ENCODE measurements around the gene HOMER2. TPM values are rescaled to one million over a fixed set of nuclear protein-coding genes. Genes with fewer than 3 reads are reported as not detected.
A peak's percentile ranks its signal among the peaks of the same experiment; 100 is the strongest.

The HOMER2 gene
- total RNA-seq, 1 experiment from 2014 or later: 49.4 TPM

DNA sequence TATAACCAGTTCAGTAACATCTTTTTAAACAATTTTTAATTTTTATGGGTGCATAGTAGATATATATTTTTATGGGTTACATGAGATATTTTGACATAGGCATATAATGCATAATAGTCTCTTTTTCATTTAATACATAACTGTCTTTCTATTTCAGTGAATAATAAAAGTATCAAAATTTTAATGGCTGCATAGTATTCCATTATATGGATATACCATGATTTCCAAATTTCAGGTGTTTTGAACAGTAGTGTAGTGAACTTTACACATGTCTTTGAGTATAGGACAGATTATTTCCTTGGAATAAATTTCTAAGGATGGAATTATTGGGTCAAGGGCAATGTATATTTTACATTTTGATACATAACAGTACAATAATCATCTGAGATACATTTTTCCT is 132.4 kb downstream of the HOMER2 start:
- Mint-ChIP-seq H3K9me3 (ENCODE audit: low read depth, unreplicated experiment) (peaks cover 2% of the 10 kb centered on the region), H3K27me3 (ENCODE audit: unreplicated experiment) (no peaks in the 10 kb centered on the region), H3K36me3 (ENCODE audit: insufficient read depth, unreplicated experiment) (peaks cover 43% of the 10 kb centered on the region), H3K4me3 (ENCODE audit: low read depth, unreplicated experiment) (no peak overlapping the region), H3K4me1 (ENCODE audit: low read depth, unreplicated experiment) (no peaks in the 10 kb centered on the region), H3K27ac (ENCODE audit: unreplicated experiment) (no peak overlapping the region)
- CTCF ChIA-PET: no interaction called here
- TF ChIP-seq, protein P1, sequence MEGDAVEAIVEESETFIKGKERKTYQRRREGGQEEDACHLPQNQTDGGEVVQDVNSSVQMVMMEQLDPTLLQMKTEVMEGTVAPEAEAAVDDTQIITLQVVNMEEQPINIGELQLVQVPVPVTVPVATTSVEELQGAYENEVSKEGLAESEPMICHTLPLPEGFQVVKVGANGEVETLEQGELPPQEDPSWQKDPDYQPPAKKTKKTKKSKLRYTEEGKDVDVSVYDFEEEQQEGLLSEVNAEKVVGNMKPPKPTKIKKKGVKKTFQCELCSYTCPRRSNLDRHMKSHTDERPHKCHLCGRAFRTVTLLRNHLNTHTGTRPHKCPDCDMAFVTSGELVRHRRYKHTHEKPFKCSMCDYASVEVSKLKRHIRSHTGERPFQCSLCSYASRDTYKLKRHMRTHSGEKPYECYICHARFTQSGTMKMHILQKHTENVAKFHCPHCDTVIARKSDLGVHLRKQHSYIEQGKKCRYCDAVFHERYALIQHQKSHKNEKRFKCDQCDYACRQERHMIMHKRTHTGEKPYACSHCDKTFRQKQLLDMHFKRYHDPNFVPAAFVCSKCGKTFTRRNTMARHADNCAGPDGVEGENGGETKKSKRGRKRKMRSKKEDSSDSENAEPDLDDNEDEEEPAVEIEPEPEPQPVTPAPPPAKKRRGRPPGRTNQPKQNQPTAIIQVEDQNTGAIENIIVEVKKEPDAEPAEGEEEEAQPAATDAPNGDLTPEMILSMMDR (IDR thresholded peaks at IDR 0.05; ENCODE audit: unreplicated experiment): no peak
- no TSS peak for BruUV-seq (replicated peaks)
- DNase-seq: no peak
- intact Hi-C loops (cut with micrococcal nuclease; ENCODE audit: unreplicated experiment): no loop called here

DNA sequence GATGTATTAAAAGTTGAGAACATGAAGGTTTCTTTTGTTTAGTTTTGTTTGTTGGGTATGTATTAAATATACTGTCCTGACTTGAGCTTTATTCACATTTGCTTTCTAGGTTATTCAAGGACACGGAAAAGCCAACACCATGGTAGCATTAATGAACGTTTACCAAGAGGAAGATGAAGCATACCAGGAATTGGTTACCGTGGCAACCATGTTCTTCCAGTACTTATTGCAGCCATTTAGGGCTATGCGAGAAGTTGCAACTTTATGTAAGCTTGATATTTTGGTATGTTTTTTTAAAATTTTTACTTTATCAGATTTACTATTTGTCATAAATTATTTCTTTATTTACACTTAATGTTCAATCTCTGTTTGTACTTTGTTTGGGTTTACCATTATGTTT is 139.5 kb downstream of the HOMER2 start:
- intact Hi-C loops (cut with micrococcal nuclease; ENCODE audit: unreplicated experiment): no loop called here
- BruUV-seq (replicated peaks): no TSS peak
- DNase-seq: no peak
- no peaks in the 10 kb centered on the region for H3K9me3 Mint-ChIP-seq (ENCODE audit: low read depth, unreplicated experiment)
- H3K4me1 Mint-ChIP-seq (ENCODE audit: low read depth, unreplicated experiment): peaks cover 12% of the 10 kb centered on the region
- H3K27me3 Mint-ChIP-seq (ENCODE audit: unreplicated experiment): no peaks in the 10 kb centered on the region
- TF ChIP-seq, protein P1 (IDR thresholded peaks at IDR 0.05; ENCODE audit: unreplicated experiment): no peak
- no peak overlapping the region for H3K4me3 Mint-ChIP-seq (ENCODE audit: low read depth, unreplicated experiment)
- CTCF ChIA-PET: no interaction called here
- H3K27ac Mint-ChIP-seq (ENCODE audit: unreplicated experiment): no peak overlapping the region
- peaks cover 65% of the 10 kb centered on the region for H3K36me3 Mint-ChIP-seq (ENCODE audit: insufficient read depth, unreplicated experiment)

DNA sequence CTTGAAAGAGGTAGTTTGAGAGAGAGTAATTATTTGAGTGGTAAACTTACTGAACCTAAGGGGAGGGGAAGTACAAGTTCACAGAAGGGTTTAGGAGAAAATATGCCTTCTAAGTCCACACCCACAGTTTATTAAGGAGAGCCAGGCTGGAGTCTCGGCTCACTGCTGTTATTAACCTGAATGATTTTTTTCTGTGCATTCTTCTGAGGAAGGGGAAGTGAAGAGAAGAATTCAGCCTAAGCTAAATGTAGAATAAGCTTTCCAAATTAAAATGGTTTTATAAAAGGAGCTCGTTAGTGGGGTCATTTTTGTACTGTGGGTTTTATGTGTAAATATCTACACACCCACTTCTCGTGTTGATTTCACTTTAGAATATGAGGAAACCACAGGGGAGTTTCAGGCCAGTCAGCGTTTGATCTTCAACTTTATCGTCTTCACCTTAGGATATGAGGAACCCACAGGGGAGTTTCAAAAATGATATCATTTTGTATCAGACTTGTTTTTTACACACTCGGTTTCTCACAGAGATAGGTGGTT is 141.6 kb downstream of the HOMER2 start:
- CTCF ChIA-PET: interaction anchor here (1.0 to 1.6 kb wide), 2 partner anchors 61 to 226 kb away, joined by 3 to 4 read pairs; no protein-coding TSS in a partner anchor
- peak overlapping the region; percentile 92 for H3K27ac Mint-ChIP-seq (ENCODE audit: unreplicated experiment)
- H3K4me1 Mint-ChIP-seq (ENCODE audit: low read depth, unreplicated experiment): peaks cover 12% of the 10 kb centered on the region
- peak overlapping the region; percentile 96 for H3K4me3 Mint-ChIP-seq (ENCODE audit: low read depth, unreplicated experiment)
- H3K9me3 Mint-ChIP-seq (ENCODE audit: low read depth, unreplicated experiment): no peaks in the 10 kb centered on the region
- DNase-seq: no peak
- intact Hi-C loops (cut with micrococcal nuclease; ENCODE audit: unreplicated experiment): no loop called here
- TSS peak; percentile 52 for BruUV-seq (replicated peaks)
- H3K27me3 Mint-ChIP-seq (ENCODE audit: unreplicated experiment): no peaks in the 10 kb centered on the region
- TF ChIP-seq, protein P1 (IDR thresholded peaks at IDR 0.05; ENCODE audit: unreplicated experiment): no peak
- H3K36me3 Mint-ChIP-seq (ENCODE audit: insufficient read depth, unreplicated experiment): peaks cover 59% of the 10 kb centered on the region

DNA sequence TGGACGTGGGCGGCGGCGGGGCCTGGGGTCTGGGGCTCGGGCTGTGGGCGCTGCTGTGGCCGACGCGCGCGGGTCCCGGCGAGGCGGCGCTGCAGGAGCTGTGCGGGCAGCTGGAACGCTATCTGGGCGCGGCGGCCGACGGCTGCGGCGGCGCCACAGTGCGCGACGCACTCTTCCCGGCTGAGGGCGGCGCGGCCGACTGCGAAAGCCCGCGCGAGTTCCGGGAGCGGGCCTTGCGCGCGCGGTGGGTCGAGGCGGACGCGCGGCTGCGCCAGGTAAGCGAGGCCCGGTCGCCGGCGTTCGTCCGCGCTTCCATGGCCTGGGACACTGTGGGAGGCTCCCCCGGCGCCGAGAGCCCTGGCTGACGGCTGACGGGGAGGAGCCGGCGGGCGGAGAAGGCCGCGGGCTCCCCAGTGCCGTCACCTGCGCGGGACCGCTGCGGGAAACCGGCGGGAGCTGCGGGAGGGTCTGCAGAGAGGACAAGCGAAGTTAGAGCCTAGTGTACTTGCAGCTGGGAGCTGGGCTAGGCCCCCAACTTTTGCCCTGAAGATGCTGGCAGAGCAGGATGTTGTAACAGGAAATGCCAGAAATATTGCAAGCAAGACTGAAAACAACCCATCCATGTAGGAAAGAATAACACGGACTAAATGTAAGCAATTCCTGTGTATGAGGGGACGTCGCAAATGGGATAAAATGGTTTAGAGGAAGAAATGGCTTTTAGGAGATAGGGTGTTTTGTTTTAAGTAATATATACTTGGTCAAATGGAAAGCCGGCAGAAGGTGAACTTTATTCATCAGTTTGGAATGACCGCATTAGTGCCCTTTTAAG is 142.2 kb downstream of the HOMER2 start:
- Mint-ChIP-seq H3K9me3 (ENCODE audit: low read depth, unreplicated experiment) (no peaks in the 10 kb centered on the region), H3K27me3 (ENCODE audit: unreplicated experiment) (no peaks in the 10 kb centered on the region), H3K4me1 (ENCODE audit: low read depth, unreplicated experiment) (peaks cover 12% of the 10 kb centered on the region), H3K36me3 (ENCODE audit: insufficient read depth, unreplicated experiment) (peaks cover 58% of the 10 kb centered on the region), H3K4me3 (ENCODE audit: low read depth, unreplicated experiment) (peak overlapping the region; percentile 96), H3K27ac (ENCODE audit: unreplicated experiment) (peak overlapping the region; percentile 92)
- CTCF ChIA-PET: interaction anchor here (0.6 to 1.6 kb wide), 2 partner anchors 20 to 225 kb away, joined by 3 to 4 read pairs; no protein-coding TSS in a partner anchor
- no TSS peak for BruUV-seq (replicated peaks)
- TF ChIP-seq, protein P1 (IDR thresholded peaks at IDR 0.05; ENCODE audit: unreplicated experiment): no peak
- peak; percentile 49 for DNase-seq
- intact Hi-C loops (cut with micrococcal nuclease; ENCODE audit: unreplicated experiment): no loop called here

Measured in Calu3 (cell line).